Caki2 (cell line): ENCODE measurements around the gene TCF4. TPM values are rescaled to one million over a fixed set of nuclear protein-coding genes. Genes with fewer than 3 reads are reported as not detected.

Experiments
- DNase-seq: peaks from one replicate; pipeline ENCODE4 v3.0.0-alpha.2; 2015; ENCODE audit warnings: low read depth
- in situ Hi-C: cut with HindIII; loops from 2 replicates; pipeline ENCODE4 v1.10.0; 2016; ENCODE audit warnings: low sequenced_read_pairs, low pct_unique_long_range_greater_than_20kb, mixed read lengths
- total RNA-seq: library from RNA; depleted of rRNA; stranded (reverse); fragments of >200 nt; shearing (Covaris generic); gene quantifications from 2 replicates; pipeline ENCODE4 v1.2.3, GENCODE V29; 2014; ENCODE audit warnings: low replicate concordance

TCF4 gene
- total RNA-seq, 1 experiment from 2014 or later = 9.5 TPM

DNA sequence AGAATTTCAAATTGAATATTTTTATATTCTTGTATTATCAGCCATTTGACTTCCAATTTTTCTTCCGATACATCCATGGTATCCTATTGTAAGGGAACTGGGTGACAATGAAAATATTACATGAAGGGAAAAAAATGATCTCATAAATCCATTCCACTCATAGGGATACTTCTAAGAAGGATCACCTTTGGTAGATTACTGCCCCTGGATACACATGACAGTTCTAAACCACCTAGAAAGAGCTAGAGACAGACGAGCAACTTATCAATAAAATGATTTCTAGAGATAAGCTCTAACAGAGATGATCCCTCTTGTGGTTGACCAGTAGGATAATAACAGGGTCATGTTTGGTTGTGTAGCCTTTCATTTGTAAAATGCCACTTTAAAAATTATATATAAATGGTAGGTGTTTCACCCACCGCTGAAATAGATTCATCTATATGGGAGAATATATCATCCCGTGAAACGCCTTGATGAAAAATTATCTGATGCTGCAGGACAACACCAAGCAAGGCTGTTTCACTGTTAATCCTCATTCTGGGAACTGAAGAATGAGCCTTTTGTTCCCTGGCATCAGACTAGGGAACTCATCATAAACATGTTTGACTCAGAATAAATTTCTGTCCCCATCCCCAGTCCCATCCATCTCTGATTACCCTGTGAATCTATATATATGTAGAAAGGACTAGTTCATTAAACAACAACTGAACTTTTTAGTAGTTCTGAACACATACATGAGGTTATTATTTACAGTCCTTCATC lies 180.0 kb downstream of the TCF4 start:
- no peak for DNase-seq
- in situ Hi-C loops = no loop called here

DNA sequence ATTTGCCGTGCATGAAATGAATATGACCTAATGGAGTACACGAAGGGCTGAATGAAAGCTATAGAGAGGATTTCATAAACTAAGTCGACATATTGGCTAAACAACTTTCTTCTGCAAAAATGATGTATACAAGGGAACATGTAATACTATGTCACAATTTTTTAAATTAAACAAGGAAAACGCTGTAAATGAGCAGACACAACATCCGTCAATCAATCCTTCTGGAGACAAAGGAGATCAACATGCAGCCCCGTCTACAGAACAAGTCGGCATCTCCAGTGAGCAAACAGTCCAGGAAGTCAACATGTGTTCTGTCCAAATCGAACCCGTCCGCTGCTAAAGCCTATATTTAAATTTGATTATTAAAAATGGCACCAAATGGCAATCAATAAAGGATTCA lies 180.8 kb downstream of the TCF4 start:
- in situ Hi-C loops = no loop called here
- no peak for DNase-seq

DNA sequence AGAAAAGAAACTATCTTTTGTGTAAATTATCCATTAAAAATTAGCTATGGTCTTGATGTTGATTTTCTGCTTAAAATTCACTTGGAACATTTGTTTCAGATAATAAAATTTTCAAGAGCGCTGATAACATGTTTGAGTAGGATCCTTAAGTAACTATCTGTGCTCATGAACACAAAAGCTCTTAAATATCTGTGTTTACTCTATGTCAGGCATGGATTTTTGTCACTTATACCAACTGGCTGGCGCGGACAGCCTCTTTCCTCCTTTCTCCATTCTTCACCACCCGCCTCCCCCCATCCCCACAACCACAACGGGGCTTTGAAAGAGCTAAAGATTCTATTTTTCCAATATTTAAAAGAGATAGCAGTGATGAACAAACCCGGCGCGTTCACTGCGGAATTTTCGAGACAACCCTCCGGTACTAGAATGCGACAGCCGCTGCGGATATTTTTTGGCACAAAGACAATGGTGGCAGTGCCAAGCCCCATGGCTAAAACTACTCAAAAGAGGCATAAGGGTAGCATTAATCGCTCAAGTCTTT lies 181.5 kb downstream of the TCF4 start:
- in situ Hi-C loops = no loop called here
- no peak for DNase-seq

DNA sequence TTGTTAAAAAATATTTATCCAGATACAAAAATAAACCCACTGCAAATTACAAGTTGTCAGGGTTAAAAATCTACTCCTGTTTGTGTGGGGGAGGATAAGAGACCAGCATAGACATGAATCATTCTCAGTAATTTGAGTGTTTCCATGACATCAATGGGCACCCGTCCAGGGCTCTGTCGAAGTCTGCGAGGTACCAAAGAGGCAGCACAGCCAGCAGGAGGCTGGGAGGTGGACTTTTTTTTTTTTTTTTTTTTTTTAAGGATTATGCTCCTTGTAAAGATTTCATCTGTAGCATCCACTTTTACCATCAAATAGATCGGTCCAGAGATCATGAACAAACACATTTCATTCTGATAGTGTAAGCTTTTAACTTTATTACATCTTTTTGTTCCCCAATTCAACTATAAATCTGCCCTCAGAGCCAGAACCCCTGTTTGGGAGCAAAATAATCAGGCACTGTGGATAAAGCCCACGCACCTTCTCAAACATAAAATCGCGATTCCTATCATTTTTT lies 182.0 kb downstream of the TCF4 start:
- peak; percentile 44 for DNase-seq
- in situ Hi-C loops = no loop called here

- in situ Hi-C loops = no loop called here
- no peak for DNase-seq
Measured at GRCh38 chr18:55405475-55405874, 182.5 kb downstream of the TCF4 start.

DNA sequence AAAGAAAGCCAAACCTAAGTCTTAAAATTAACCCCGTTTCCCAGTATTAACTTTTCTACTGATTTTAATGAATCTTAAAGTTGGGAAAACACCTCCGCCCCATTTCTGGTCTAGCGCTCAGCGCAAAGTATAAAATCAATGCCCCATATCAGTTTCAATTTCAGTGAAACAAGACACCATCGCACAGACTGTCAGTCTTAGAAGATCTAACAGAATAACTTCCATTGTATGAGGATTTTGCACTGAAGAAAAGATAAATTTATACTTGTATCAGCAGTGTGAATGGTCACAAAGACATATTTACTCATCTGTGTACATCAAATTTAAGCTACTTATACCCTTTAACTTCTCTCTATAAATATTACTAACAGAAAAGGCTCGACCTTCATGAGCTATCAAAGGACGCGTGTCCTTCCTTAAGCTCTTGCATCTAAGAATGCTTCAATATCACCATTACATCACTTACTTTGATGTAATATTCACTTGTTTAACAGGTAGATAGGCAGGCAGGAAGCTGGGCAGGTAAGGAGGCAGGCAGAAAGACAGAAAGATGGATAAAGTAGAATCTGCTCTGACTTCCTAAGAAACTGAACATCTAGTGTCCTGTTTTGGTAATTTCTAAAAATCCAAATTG lies 183.0 kb downstream of the TCF4 start:
- in situ Hi-C loops = no loop called here
- DNase-seq = no peak

DNA sequence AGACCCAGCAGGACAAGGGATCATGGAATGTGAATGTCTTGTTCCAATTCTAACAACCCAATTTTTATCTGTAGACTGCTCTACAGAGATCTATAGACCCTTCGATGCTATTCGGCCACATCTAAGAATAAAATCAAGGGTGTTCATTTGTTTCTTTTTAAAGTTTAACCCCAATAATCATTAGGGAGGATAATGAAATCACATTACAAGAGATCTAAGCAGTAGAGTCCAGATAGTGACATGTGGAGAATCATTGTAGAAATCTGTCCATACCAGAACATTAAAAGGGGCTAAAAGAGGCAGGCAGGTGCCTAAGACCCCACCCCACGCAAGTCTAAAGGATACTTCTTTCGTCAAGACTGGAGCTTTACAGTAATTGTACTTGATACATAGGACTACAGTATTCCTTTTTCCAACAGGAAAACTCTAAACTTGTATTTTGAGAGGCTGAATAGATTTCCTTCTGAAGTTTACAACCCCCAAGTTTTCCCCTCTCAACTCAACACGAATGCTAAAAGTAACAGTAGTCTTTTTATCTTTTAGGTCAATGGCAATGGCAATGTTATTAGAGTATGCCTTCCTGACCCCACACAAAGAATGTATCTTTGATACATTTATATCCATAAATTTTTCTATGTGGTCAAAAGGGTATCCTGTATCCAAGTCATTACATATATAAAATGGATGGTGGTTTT lies 183.7 kb downstream of the TCF4 start:
- in situ Hi-C loops = no loop called here
- no peak for DNase-seq

DNA sequence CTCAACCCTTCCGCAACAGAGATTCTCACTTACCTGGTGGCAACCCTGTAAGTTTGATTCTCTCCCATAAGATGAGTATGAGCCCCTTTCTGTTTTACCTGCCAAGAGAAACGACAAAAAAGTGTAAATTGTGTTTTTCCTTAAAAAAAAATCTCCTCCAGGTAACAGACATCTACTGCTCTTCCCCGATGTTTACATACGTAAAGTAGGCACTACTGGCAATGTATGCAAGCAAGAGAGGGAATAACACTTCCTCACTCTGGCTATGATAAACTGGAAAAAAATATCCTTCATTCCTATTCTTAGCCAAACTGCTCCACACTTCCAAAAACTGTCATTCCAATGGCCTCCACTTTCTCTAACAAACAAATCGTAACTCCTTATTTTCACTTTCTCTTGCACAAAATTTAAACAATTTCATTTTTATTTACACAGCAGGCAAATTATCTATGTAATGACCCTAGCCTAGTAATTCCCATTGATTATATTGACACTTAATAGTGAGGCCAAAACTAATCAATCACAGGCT lies 184.5 kb downstream of the TCF4 start:
- DNase-seq = no peak
- in situ Hi-C loops = no loop called here

GRCh38 chr18:55402731-55403405 lies 185.1 kb downstream of the TCF4 start:
- no peak for DNase-seq
- in situ Hi-C loops = no loop called here

- DNase-seq = no peak
- in situ Hi-C loops = no loop called here
Measured at GRCh38 chr18:55401638-55402191, 186.3 kb downstream of the TCF4 start.

DNA sequence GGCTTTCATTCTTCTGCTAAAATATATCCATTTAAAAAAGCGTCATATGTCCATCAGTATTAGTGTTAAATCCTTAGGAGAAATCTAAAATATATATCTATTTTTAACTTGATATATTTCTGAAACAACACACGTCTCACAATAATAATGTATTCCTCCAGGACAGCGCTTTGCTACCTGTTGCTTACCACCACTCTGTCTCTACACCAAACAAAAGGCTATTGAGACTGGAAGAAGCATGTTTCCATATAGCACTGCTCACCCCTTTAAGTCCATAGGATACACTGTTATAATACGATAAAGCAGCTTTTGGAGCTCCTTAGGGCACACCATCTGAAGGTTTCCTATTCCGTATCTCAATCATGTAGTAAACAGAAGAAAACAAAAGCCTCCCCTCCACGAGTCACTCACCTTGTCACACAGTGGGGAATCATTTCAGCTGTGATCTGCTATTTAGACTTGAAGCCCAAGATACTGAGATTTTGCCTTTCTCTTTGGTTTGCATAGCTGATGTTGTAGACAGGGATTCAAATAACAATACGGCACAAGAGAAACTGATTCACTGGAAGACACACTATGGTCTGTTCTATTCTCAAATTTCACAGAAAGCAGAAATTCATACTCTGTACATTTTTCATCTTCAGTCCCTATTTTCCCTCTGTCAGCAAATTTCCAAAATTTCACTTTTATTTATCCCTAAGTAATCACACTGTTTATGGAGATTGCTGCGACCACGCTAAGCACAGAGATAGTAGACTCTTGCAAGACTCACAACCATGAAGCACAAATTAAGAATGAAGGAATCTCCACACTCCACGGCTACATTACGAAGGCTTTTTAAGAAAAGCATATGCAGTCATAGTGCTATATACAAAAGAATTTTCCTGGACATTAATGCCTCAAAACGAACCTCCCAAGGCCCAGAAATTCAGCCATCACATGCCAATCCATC lies 187.1 kb downstream of the TCF4 start:
- DNase-seq = no peak
- in situ Hi-C loops = no loop called here

GRCh38 chr18:55400081-55400480 lies 187.9 kb downstream of the TCF4 start:
- in situ Hi-C loops = no loop called here
- DNase-seq = no peak

GRCh38 chr18:55398858-55399257 lies 189.1 kb downstream of the TCF4 start:
- in situ Hi-C loops = no loop called here
- DNase-seq = no peak

DNA sequence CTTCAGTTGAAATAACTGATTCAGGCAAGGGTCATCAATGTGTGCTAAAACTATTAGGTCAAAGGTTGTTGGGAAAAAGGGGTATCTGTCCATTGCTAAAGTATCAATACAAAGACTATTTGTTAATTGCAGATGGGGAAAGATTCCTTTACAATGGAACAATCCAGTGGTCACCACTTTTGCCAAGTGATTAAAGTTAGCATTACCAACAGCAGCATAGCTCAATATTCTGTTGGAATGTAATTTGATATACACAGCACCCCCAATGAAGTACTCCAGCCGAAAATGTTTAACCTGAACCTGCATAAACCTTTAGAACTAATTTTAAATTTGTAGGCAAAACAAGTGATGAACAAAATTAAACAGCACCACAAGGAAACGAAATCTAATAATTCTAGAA lies 191.0 kb downstream of the TCF4 start:
- in situ Hi-C loops = no loop called here
- no peak for DNase-seq

GRCh38 chr18:55396267-55396905 lies 191.6 kb downstream of the TCF4 start:
- DNase-seq = no peak
- in situ Hi-C loops = no loop called here

- in situ Hi-C loops = no loop called here
- DNase-seq = no peak
Measured at GRCh38 chr18:55395799-55396198, 192.2 kb downstream of the TCF4 start.

DNA sequence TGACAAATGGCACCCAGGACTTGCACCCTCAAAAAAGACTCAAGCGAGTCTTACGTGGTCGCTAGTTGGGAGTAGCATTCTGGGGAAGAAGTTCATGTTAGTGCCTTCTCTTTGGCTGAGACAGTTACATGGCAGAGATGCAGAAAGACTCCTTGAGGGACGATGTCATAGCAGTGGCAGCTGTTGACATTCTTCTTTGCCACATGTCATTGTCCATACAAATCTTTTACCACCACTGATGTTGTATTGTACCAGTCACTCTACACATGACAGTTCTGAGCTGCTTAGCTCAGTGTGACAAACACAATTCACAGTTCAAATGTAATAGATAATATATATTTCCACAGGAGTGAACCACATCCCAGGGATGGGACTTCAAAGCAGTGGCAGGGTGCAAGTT lies 197.1 kb downstream of the TCF4 start:
- no peak for DNase-seq
- in situ Hi-C loops = no loop called here
